Activated T-helper 1 cell treated with Interleukin-2 at 50 U/mL for 16 hours (primary cell): ENCODE results near the gene ANKS3.

Source experiments
- DNase-seq: peaks from one replicate; pipeline ENCODE4 v3.0.0-alpha.2; 2020; ENCODE audit warnings: low read depth

ANKS3 gene

DNA sequence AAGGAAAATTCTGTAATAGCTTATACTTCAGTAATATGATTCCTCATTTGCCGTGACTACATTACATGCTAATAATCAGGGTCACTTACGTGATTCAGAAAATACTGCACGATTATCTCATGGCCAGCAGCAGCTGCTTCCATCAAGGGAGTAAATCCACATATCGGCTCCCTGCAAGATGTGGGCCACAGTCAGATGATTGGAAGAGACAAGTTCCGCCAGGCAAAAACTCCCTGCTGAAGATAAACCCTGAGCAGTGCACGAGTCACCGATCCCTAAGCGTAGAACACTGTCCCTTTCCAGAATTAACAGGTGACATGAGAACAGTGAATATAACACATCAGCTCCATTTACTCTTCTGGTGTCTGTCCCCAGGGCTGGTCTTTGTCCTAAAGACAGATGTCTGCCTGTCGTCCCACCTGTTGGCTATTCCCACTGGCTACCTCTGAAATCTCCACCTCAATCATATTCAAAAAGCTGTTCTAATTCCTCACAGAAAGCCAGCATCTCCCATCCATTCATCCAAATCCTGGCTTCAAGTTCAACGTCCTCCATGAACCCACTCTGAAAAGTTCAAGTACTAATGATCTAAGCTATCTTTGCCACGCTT is 9.3 kb downstream of the ANKS3 start:
- DNase-seq = no peak

GRCh38 chr16:4723071-4723767 is 10.9 kb downstream of the ANKS3 start:
- no peak for DNase-seq

DNA sequence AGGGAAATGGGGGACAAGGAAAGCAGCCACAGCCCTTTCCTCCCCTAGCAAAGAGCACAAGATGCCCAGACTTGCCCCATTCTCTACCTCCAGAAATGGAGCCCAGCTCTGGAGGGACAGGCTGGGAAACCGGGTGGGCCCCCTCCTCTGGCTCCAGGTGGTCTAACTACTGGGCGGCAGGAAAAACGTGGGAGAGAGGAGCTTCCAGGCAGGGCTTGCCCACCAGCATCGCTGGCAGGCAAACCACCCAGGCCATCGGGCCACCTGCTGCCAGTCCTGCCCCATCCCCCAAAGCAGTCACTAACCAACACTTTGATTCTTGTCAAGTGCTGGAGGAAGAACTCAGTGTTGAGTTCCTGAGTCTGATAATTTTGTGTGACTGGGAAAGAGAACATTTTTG is 15.6 kb downstream of the ANKS3 start:
- DNase-seq = no peak

- no peak for DNase-seq
These were observed 19.1 kb downstream of the ANKS3 start for GRCh38 chr16:4714996-4715395.

- DNase-seq = no peak
These were observed 20.2 kb downstream of the ANKS3 start for GRCh38 chr16:4713663-4714501.

- DNase-seq = no peak
These were observed 24.6 kb downstream of the ANKS3 start for GRCh38 chr16:4709481-4709880.

- DNase-seq = no peak
These were observed 27.2 kb downstream of the ANKS3 start for GRCh38 chr16:4706871-4707270.

DNA sequence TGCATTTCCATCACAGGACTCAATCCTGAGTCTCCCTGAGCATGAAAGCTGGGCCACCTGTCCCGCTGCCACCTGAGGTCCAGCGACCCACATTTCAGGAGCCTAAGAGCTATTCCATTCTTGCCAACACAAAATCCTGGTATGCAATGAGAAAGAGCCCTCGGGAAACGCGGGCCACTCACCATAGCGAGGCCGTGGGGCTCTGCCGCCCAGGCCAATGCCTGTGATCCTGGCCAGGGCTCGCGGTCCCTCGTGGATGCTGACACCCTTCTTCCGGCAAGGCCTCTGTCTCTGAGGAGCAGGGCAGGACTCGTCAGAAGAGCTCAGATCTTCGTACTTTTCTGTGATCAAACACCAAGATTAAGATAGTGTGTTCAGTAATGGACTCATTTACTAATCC is 29.2 kb downstream of the ANKS3 start:
- no peak for DNase-seq

GRCh38 chr16:4704491-4704890 is 29.6 kb downstream of the ANKS3 start:
- DNase-seq = no peak

- DNase-seq = no peak
These were observed 30.2 kb downstream of the ANKS3 start for GRCh38 chr16:4703906-4704305.

- no peak for DNase-seq
These were observed 31.6 kb downstream of the ANKS3 start for GRCh38 chr16:4702466-4702808.

GRCh38 chr16:4701791-4702465 is 32.1 kb downstream of the ANKS3 start:
- no peak for DNase-seq

GRCh38 chr16:4700997-4701743 is 32.9 kb downstream of the ANKS3 start:
- DNase-seq = no peak

- peak; percentile 24 for DNase-seq
These were observed 33.6 kb downstream of the ANKS3 start for GRCh38 chr16:4700380-4700996.

GRCh38 chr16:4699046-4699556 is 35.0 kb downstream of the ANKS3 start:
- no peak for DNase-seq

DNA sequence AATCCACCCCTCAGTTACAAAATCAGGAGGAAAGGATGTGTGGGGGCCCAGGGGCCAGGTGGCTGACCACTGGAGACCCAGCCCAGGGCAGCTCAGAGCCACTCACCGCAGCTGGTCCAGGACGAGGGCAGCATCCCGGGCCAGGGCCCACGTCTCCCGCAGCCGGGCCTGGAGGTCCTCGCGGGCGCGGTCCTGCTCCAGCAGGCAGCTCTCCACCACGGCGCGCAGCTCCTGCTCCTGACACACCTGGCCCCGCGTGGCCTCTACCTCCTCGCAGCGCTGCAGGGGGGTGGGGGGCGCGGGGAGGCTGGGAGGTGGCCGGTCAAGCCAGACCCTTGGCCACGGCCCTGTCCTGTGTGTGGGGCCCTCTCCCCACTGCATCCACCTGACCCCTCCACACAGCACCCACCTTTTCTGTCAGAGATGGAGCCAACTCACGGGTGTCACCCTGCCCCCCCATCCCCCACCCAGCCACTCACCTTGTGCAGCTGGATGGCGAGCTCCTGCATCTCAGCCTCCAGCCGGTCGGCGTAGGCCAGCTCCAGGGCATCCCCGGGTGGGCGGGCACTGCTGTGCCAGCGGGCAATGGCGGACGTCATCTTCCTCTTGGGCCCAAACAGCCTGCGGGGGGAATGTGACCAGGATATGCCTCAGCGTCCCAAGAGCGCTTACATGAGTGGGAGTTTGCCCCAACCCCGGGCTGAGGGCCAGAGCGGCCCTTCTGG is 35.6 kb downstream of the ANKS3 start:
- DNase-seq = no peak

- DNase-seq = no peak
These were observed 36.2 kb downstream of the ANKS3 start for GRCh38 chr16:4697848-4698291.

GRCh38 chr16:4696905-4697847 is 36.9 kb downstream of the ANKS3 start:
- no peak for DNase-seq

DNA sequence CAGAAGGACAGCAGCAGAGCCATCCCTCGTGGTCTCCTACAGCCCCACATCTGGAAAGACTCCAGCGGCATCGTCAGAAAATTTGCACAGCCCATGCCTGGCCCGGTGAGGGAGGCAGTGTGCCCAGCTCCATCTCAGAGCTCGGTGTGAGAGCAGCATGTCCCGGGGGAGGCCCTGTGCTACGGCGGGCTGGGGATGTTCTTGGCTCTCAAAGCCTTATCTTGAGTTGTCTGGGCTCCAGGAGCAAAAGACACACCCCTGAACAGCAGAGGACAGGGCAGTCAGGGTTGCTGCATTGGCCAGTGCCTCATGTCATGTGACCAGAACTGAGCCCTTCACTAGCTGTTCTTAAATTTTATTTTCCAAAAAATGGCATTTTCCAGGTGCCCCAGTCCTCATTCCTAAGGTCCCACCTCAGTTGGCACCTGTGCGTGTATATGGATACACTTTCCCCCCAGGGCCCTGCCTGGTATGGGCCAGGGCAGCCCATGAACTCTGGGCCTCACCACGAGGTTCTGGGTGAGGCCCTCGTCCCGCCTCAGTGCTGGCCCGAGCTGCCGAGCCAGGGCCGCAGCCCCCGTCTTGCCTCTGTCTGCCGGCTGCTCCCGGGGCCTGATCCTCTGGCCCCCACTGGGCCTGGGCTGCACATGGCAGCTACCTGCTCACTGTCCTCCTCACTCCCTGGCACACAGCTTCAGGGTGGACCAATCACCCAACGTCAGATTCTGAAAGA is 37.7 kb downstream of the ANKS3 start:
- no peak for DNase-seq
